ENCODE measurements around the gene SUPT5H. TPM values are rescaled to one million over a fixed set of nuclear protein-coding genes. Genes with fewer than 3 reads are reported as not detected.

Gene SUPT5H
- polyA plus RNA-seq (2012; ENCODE audit: insufficient read depth, insufficient read length) = 160 TPM

GRCh38 chr19:39445196-39446111 lies at the start of gene SUPT5H:
Gene SUPT5H, plus strand, starts transcription at chr19:39445582. Its CDS starts 309 bp downstream, at chr19:39445891.
- H3K4me3 ChIP-seq (ENCODE audit: low read length) = peak within 1 kb of the TSS; percentile 99
- DNase-seq (ENCODE audit: low read depth, low spot score) = peak; percentile 98

- H3K4me3 ChIP-seq (ENCODE audit: low read length) = no peak overlapping the region
- DNase-seq (ENCODE audit: low read depth, low spot score) = peak; percentile 85
These were observed 47.8 kb upstream of the SUPT5H start for GRCh38 chr19:39397360-39398296.

DNA sequence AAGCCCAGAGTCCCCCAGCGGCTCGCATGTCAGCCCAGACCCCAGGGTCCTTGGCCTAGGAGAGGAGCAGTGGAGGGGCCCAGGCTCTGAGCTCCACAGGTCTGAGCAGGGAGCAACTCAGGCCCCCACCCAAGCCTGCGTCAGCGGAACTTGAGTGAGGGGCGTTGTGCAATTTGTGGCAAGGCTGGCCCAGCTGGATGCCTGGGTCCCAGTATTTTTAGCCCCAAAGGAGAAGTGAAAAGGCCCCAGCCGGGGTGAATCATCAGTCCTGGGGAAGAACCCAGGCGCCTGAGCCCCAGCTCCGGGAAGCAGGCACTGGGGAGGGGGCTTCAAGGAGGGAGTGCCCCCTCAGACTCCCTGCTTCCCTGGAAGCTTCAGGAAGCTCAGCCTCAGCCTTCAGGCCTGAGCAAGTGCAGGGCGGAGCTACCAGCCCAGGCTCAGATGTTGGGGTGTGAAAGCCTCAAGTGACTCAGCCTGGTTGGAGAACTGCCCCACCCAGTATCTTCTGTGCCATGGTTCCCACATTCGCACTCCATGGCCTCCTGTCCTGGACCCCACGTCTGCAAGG lies 47.0 kb upstream of the SUPT5H start:
- H3K4me3 ChIP-seq (ENCODE audit: low read length) = no peak overlapping the region
- DNase-seq (ENCODE audit: low read depth, low spot score) = no peak

- no peak for DNase-seq (ENCODE audit: low read depth, low spot score)
- H3K4me3 ChIP-seq (ENCODE audit: low read length) = no peak overlapping the region
These were observed 45.7 kb upstream of the SUPT5H start for GRCh38 chr19:39399668-39400050.

DNA sequence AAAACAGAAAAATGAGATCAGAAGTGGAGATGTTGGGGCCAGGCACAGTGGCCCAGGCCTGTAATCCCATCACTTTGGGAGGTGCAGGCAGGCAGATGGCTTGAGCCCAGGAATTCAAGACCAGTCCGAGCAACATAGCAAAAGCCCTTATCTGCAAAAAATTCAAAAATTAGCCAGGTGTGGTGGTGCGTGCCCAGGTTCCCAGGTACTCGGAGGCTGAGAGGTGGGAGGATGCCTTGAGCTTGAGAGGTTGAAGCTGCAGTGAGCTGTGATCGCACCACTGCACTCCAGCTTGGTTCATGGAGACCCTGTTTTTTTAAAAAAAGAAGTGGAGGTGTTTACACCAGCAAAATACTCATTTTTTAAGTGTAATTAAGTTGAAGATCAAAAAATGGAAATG lies 45.3 kb upstream of the SUPT5H start:
- H3K4me3 ChIP-seq (ENCODE audit: low read length) = no peak overlapping the region
- DNase-seq (ENCODE audit: low read depth, low spot score) = no peak

GRCh38 chr19:39401070-39401548 lies 44.3 kb upstream of the SUPT5H start:
- no peak overlapping the region for H3K4me3 ChIP-seq (ENCODE audit: low read length)

GRCh38 chr19:39401549-39402345 lies 43.6 kb upstream of the SUPT5H start:
- peak overlapping the region; percentile 51 for H3K4me3 ChIP-seq (ENCODE audit: low read length)
- DNase-seq (ENCODE audit: low read depth, low spot score) = no peak

More at GRCh38 chr19:39401070-39401548, 44.3 kb upstream of the SUPT5H start:
- DNase-seq (ENCODE audit: low read depth, low spot score) = no peak

- H3K4me3 ChIP-seq (ENCODE audit: low read length) = peak overlapping the region; percentile 51
- peak; percentile 72 for DNase-seq (ENCODE audit: low read depth, low spot score)
These were observed 42.8 kb upstream of the SUPT5H start for GRCh38 chr19:39402346-39403300.

DNA sequence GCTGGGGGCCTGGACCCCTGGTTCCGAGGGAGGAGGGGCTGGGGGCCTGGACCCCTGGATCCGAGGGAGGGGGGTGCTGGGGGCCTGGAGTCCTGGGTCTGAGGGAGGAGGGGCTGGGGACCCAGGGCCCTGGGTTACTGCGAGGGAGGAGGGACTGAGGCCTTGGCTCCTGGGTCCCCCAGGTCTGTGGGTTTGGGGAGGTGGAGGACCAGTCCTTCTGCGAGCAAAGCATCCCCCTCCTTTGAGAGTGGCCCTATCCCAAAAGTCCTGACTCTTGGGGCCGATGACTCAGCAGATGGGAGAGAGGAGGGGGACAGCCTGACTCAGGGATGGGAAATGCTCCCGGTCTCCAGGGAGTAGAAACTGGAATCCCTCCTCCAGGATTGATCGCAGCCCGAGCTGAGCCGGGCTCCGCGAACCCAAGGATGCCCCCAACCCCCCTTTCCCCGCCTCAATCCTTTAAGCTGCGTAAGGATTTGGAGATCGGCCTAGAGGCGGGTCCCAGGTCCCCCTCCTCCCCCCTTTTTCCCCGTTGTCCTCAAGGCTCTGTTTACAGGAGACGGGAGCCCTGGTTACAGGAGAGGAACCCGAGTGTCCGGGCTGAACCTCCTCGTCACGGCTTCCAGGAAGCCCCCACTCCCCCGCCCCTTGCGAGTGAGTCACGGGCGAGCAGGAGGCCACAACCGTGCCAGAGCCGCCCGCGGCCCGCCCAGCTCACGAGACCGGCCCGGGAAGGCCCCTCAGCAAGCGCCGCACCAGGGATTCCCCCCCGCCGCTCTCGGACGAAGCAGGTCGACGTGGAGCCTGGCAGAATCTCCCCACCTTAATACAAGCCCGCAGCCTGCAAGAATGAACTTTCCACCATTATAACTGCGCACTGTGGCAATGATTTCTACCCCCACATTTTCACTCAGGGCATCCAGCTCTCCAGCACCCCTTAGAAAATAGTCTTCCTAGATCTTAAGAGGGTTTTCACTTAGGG lies 41.8 kb upstream of the SUPT5H start:
- DNase-seq (ENCODE audit: low read depth, low spot score) = no peak
- peak overlapping the region; percentile 51 for H3K4me3 ChIP-seq (ENCODE audit: low read length)

DNA sequence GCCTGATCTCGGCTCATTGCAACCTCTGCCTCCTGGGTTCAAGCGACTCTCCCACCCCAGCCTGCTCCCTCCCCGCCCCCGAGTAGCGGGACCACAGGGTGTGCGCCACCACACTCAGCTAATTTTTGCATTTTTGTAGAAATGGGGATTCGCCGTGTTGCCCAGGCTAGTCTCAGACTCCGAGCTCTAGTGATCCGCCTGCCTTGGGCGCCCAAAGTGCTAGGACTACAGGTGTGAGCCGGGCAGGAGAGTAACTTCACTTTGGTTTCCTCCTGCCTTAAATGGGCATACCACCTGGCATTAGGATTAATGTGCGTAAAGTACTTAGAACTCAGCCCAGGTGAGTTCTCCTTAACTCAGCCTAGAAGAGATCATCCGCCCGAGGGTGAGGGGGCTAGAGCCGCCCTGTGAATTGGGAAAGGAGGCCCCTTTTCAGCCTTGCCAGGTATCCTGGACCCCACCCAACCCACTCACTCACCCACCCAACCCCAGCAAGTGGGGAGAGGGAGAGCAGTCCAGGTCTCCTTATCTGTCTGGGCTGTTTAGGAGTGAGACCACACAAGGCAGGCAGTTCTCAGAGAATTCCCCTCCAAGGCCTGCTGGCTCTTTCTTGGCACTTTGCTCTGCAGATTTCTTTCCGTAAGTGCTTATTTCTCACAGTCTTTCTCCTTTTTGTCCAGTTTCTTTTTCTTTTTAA lies 40.0 kb upstream of the SUPT5H start:
- no peak for DNase-seq (ENCODE audit: low read depth, low spot score)
- H3K4me3 ChIP-seq (ENCODE audit: low read length) = no peak overlapping the region

GRCh38 chr19:39405958-39406655 lies 39.3 kb upstream of the SUPT5H start:
- H3K4me3 ChIP-seq (ENCODE audit: low read length) = peak overlapping the region; percentile 88
- DNase-seq (ENCODE audit: low read depth, low spot score) = peak; percentile 80

- peak; percentile 72 for DNase-seq (ENCODE audit: low read depth, low spot score)
- H3K4me3 ChIP-seq (ENCODE audit: low read length) = peak within 1 kb of the TSS; percentile 88
These were observed 38.5 kb upstream of the SUPT5H start, which contains the start of gene ZFP36 for GRCh38 chr19:39406656-39407409. Gene ZFP36, plus strand, starts transcription at chr19:39406847. Its CDS starts 58 bp downstream, at chr19:39406905.

GRCh38 chr19:39407410-39407659 lies 38.0 kb upstream of the SUPT5H start:
- no peak for DNase-seq (ENCODE audit: low read depth, low spot score)
- peak overlapping the region; percentile 88 for H3K4me3 ChIP-seq (ENCODE audit: low read length)

GRCh38 chr19:39407660-39408391 lies 37.6 kb upstream of the SUPT5H start:
- peak overlapping the region; percentile 88 for H3K4me3 ChIP-seq (ENCODE audit: low read length)
- peak; percentile 55 for DNase-seq (ENCODE audit: low read depth, low spot score)

Measured in Jurkat, Clone E6-1 (cell line).